NCI-H2227 (cell line): ENCODE results near the gene NAA16.
A peak's percentile ranks its signal among the peaks of the same experiment; 100 is the strongest.
"Not testable (repeated sequence)": the region's sequence is repeated elsewhere in the genome, so short reads cannot be mapped to it uniquely, and the experiment has no call there.

Source experiments
- DNase-seq: peaks from one replicate; lab custom pipeline; 2025; ENCODE audit not compliant: unreplicated experiment; lab: John Stamatoyannopoulos, UW

Gene NAA16

GRCh38 chr13:41352935-41353840, 42.1 kb downstream of the NAA16 start:
- DNase-seq, result peak; percentile 43

DNA sequence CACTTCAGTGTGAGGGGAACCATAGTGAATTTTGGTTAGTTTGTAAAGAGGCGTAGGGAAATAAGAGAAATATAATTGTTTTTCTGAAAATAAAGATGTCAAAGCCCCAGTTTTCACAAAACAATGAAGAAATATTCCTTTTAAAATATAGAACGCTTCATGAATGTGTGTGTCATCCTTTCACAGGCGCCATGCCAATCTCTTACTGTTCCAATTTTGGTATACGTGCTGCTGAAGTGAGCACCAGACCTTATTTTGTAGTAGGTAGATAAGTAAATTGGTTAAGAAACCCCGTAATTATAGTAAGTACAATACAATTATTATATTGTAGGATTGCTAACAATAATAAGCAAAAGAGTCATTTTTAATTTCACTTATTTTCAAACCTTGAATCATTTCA, 43.3 kb downstream of the NAA16 start:
- no peak for DNase-seq

- not testable (repeated sequence) for DNase-seq
Observed at GRCh38 chr13:41356385-41356648, 45.2 kb downstream of the NAA16 start.

GRCh38 chr13:41356786-41357185, 45.7 kb downstream of the NAA16 start:
- no peak for DNase-seq

GRCh38 chr13:41361491-41361890, 50.4 kb downstream of the NAA16 start:
- DNase-seq, result no peak

DNA sequence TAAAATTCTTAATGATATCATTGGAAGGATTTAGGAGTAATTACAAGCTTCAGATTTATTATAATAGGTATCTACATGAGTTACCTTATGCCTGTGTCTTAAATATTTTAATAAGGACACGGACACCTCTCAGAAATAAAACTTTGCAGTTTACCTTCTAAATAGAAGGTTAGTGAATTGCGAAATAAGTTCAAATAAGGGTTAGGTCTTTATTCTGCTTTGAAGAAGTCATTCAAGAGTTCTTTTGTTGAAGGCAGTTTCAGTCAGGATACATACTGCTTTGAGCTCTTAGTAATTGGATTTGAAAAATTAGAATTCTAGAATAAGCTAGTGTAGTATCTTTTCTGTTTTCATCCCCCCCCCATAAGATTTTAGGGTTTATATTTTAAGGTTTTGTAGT, 53.0 kb downstream of the NAA16 start:
- DNase-seq, result no peak

GRCh38 chr13:41365631-41366030, 54.6 kb downstream of the NAA16 start:
- DNase-seq, result no peak

GRCh38 chr13:41370736-41371135, 59.7 kb downstream of the NAA16 start:
- DNase-seq, result no peak

DNA sequence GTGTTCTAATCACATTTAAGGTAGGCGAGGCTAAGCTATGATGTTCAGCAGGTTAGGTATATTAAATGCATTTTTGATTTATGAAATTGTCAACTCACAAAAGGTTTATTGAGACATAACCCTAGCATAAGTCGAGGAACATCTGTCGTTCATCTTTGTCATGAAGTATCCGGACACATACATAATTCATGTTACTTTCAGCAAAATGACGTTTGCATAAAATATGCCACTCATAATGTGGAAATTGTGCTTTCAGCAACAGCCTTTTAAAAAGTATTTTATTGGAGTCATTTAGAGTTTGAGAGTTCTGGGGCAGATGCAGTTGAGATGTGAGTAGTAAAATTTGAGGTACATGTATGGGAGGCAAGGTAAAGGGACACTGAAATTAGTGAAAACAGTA, 66.4 kb downstream of the NAA16 start:
- no peak for DNase-seq

- no peak for DNase-seq
Observed at GRCh38 chr13:41382431-41382830, 71.4 kb downstream of the NAA16 start.

GRCh38 chr13:41383386-41383785, 72.3 kb downstream of the NAA16 start:
- no peak for DNase-seq

DNA sequence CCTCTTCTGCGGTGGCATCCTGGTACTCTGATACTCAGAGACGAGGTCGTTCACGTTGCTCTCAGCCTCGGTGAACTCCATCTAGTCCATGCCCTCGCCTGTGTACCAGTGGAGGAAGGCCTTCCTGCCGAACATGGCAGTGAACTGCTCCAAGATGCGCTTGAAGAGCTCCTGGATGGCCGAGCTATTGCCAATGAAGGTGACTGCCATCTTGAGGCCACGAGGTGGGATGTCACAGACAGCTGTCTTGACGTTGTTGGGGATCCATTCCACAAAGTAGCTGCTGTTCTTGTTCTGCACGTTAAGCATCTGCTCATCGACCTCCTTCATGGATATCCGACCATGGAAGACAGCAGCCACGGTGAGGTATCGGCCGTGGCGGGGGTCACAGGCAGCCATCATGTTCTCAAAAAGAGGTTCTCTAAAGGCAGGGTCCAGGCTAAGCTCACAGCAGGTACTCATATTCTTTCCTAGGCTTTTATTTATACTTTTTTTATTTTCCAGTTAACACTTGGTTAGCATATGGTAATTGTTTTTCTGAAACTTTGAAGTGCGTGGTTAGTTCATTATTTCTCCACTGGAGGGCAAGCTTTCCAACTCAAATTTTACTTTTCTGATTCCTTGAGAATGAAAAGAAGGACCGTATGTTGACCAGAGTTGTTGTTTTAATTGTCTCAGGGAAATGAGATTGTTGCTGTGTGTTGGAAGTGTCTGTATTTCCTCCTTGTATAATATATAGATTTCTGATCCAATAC, 73.9 kb downstream of the NAA16 start:
- DNase-seq, result no peak

DNA sequence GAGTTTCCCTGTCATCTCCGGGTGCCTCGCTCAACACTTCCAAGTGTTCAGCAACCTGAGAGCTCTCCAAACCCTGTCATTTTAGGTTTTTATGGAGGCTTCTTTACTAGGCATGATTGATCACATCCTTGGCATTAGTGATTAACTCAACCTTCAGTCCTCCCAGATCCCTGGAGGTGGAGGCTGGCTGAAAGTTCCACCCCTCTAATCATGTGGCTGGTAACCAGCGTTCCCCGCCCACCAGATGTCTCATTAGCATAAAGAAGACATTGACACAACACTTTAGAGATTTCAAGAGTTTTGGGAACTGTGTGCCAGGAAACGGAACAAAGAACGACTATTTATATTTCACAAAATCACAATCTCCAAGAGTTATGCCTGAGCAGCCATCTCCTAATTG, 75.1 kb downstream of the NAA16 start:
- no peak for DNase-seq

GRCh38 chr13:41387576-41387975, 76.5 kb downstream of the NAA16 start:
- no peak for DNase-seq

DNA sequence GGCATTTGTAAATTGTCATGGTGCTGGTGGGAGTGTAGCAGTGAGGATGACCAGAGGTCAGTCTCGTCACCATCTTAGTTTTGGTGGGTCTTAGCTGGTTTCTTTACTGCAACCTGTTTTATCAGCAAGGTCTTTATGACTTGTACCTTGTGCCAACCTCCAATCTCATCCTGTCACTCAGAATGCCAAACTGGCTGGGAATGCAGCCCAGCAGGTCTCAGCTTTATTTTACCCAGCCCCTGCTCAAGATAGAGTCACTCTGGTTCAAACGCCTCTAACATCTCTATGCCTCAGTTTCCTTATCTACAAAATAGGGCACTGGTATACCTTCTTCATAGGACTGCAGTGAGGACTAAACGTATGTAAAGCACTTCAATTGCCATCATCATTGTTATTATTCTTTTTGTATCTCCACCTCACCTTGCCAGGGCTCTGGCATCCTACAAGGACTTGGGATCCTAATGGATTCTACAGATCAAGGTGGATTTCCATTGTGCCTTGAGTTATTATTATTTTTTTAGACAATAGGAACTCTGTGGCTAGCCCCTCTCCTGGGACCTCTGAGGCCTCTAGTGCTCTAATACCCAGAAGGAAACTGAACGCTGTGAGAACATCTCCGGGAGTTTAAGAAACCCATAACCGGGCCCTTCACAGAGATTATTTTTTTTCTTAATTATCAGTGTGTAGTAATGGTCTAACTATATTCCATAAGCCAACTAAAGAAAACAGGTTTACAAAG, 77.2 kb downstream of the NAA16 start:
- no peak for DNase-seq

- DNase-seq, result no peak
Observed at GRCh38 chr13:41389580-41389979, 78.5 kb downstream of the NAA16 start.

GRCh38 chr13:41394166-41394565, 83.1 kb downstream of the NAA16 start:
- DNase-seq, result no peak

- no peak for DNase-seq
Observed at GRCh38 chr13:41398494-41399170, 87.6 kb downstream of the NAA16 start.

DNA sequence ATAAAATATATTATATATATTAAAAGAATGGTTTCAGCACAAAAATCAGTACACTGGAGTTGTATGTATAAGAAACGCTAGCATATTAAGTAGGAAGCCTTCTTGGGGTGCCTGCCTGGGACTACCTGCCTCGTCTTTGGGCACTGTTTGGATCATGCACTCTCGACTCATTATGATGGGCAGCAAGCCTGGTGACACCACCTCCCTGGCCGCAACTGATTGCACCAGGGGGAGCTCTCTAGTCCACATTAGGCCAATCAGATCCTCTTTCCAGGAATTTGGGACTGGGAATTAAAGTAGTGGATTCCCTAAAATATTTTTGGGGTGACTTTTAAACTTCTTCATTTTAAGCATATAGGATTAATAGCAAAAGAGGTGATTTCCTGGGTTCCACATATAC, 90.3 kb downstream of the NAA16 start:
- DNase-seq, result no peak

GRCh38 chr13:41402691-41403511, 91.8 kb downstream of the NAA16 start:
- no peak for DNase-seq
